A673 (cell line): ENCODE results near the gene UST. TPM values are rescaled to one million over a fixed set of nuclear protein-coding genes. Genes with fewer than 3 reads are reported as not detected.

Source experiments
- BruUV-seq: library from RNA; stranded (reverse); fragments of 400-500 nt; replicated peaks from 2 replicates; lab custom pipeline; 2021; lab: Mats Ljungman, UMichigan
- CTCF ChIA-PET: fragments of 300-600 bp; sonication (Branson Sonifier 250); formaldehyde crosslinking; loops from one replicate; lab custom pipeline; 2022; ENCODE audit warnings: antibody characterized with exemption; lab: Charles Lee
- POLR2A ChIA-PET: fragments of 300-600 bp; sonication (Branson Sonifier 250); formaldehyde crosslinking; loops from one replicate; lab custom pipeline; 2022; ENCODE audit warnings: antibody characterized with exemption; ENCODE audit not compliant: low non-redundant PET; lab: Charles Lee
- DNase-seq: peaks from one replicate; pipeline ENCODE4 v3.0.0-alpha.2; 2015; ENCODE audit warnings: low spot score
- H3K27ac ChIP-seq: fragments of 200-600 bp; sonication (generic); 2 replicates; pipeline ENCODE4 v1.5.1; 2016; ENCODE audit warnings: mixed run types, low read depth, mild to moderate bottlenecking, mixed read lengths, antibody characterized with exemption, low read length; ENCODE audit not compliant: poor library complexity, severe bottlenecking
- H3K27me3 ChIP-seq: fragments of 200-600 bp; sonication (generic); replicated peaks from 2 replicates; pipeline ENCODE4 v1.6.1; 2017; ENCODE audit warnings: mixed run types, low read depth, mild to moderate bottlenecking, mixed read lengths, antibody characterized with exemption, low read length; ENCODE audit not compliant: insufficient read depth, poor library complexity
- H3K36me3 ChIP-seq: fragments of 200-600 bp; sonication (generic); 2 replicates; pipeline ENCODE4 v1.6.1; 2016; ENCODE audit warnings: mixed run types, mild to moderate bottlenecking, mixed read lengths, antibody characterized with exemption, low read length; ENCODE audit not compliant: insufficient read depth, poor library complexity, severe bottlenecking
- H3K4me1 ChIP-seq: fragments of 200-600 bp; sonication (generic); 2 replicates; pipeline ENCODE4 v1.6.1; 2017; ENCODE audit warnings: mixed run types, mild to moderate bottlenecking, mixed read lengths, antibody characterized with exemption, low read length; ENCODE audit not compliant: insufficient read depth, poor library complexity, severe bottlenecking
- H3K4me3 ChIP-seq: fragments of 200-600 bp; sonication (generic); 2 replicates; pipeline ENCODE4 v1.5.1; 2016; ENCODE audit warnings: low read depth, mixed run types, mild to moderate bottlenecking, mixed read lengths, low read length; ENCODE audit not compliant: poor library complexity, severe bottlenecking
- H3K9me3 ChIP-seq: fragments of 200-600 bp; sonication (generic); 2 replicates; pipeline ENCODE4 v1.6.1; 2016; ENCODE audit warnings: mixed run types, low read depth, mild to moderate bottlenecking, mixed read lengths, antibody characterized with exemption, low read length; ENCODE audit not compliant: poor library complexity, severe bottlenecking
- CTCF ChIP-seq: fragments of 300-800, 200-600 bp; sonication (generic); conservative IDR thresholded peaks from 2 replicates; pipeline ENCODE4 v1.5.1; 2017; ENCODE audit warnings: low read depth, mild to moderate bottlenecking, antibody characterized with exemption, low read length, moderate library complexity, mixed read lengths
- EZH2 ChIP-seq: fragments of 200-600 bp; sonication (generic); IDR thresholded peaks from 2 replicates; pipeline ENCODE4 v1.6.1; 2017; ENCODE audit warnings: borderline replicate concordance, low read depth, mild to moderate bottlenecking, mixed read lengths, antibody characterized with exemption, low read length; ENCODE audit not compliant: poor library complexity, severe bottlenecking
- intact Hi-C: fragments of 100-400 bp; cut with micrococcal nuclease; formaldehyde crosslinking; loops from one replicate; pipeline ENCODE4 v1.10.0; 2022; ENCODE audit not compliant: unreplicated experiment
- total RNA-seq: library from RNA; stranded (reverse); gene quantifications from 2 replicates; pipeline ENCODE4 v1.2.3, GENCODE V29; 2021

Gene UST
- total RNA-seq, 1 experiment from 2014 or later: 1.5 TPM

- intact Hi-C loops: no loop called here
- H3K9me3 ChIP-seq: no peaks in the 10 kb centered on the region
- no peaks in the 10 kb centered on the region for H3K27me3 ChIP-seq
- H3K36me3 ChIP-seq: no peaks in the 10 kb centered on the region
- DNase-seq: no peak
- H3K27ac ChIP-seq: no peak overlapping the region
- H3K4me3 ChIP-seq: no peak overlapping the region
- no peaks in the 10 kb centered on the region for H3K4me1 ChIP-seq
- TF ChIP-seq CTCF: no peak
- TF ChIP-seq EZH2: no peak
- CTCF ChIA-PET: no interaction called here
- POLR2A ChIA-PET: no interaction called here
- BruUV-seq: no TSS peak
Observed at GRCh38 chr6:148824960-148825359, 78.1 kb downstream of the UST start.

GRCh38 chr6:148825492-148825891 lies 78.7 kb downstream of the UST start:
- intact Hi-C loops: no loop called here
- Histone ChIP-seq H3K27me3 (no peaks in the 10 kb centered on the region), H3K9me3 (no peaks in the 10 kb centered on the region), H3K4me3 (no peak overlapping the region), H3K36me3 (no peaks in the 10 kb centered on the region), H3K4me1 (no peaks in the 10 kb centered on the region), H3K27ac (no peak overlapping the region)
- BruUV-seq: no TSS peak
- no peak for DNase-seq
- POLR2A ChIA-PET: no interaction called here
- no peak for TF ChIP-seq CTCF
- no peak for TF ChIP-seq EZH2
- CTCF ChIA-PET: no interaction called here

- Histone ChIP-seq H3K4me1 (no peaks in the 10 kb centered on the region), H3K27me3 (no peaks in the 10 kb centered on the region), H3K9me3 (no peaks in the 10 kb centered on the region), H3K4me3 (no peak overlapping the region), H3K27ac (no peak overlapping the region), H3K36me3 (no peaks in the 10 kb centered on the region)
- DNase-seq: no peak
- no TSS peak for BruUV-seq
- no peak for TF ChIP-seq EZH2
- ChIA-PET POLR2A (no interaction called here), CTCF (no interaction called here)
- intact Hi-C loops: no loop called here
Observed at GRCh38 chr6:148827416-148828045, 80.7 kb downstream of the UST start.

GRCh38 chr6:148828047-148828446 lies 81.2 kb downstream of the UST start:
- Histone ChIP-seq H3K9me3 (no peaks in the 10 kb centered on the region), H3K27me3 (no peaks in the 10 kb centered on the region), H3K4me3 (no peak overlapping the region), H3K4me1 (no peaks in the 10 kb centered on the region), H3K27ac (no peak overlapping the region), H3K36me3 (no peaks in the 10 kb centered on the region)
- no TSS peak for BruUV-seq
- no peak for DNase-seq
- ChIA-PET CTCF (no interaction called here), POLR2A (no interaction called here)
- no peak for TF ChIP-seq EZH2
- no peak for TF ChIP-seq CTCF
- intact Hi-C loops: no loop called here
